A549 (cell line): Measurements from ENCODE around the gene PIP4K2A. TPM values are rescaled to one million over a fixed set of nuclear protein-coding genes. Genes with fewer than 3 reads are reported as not detected.

Experiments used
- ATAC-seq, 2 experiments: fragments of 200-7000 bp in 1 of 2; fragments of >200 bp in 1 of 2; cut with Nextera tagmentation in 1 of 2; cut with Tn5 transposase in 1 of 2; 3 replicates each; pipeline versions ENCODE4 v1.8.0 to v1.9.1; 2018 to 2020; ENCODE audit warnings: mild to moderate bottlenecking in 1 of 2, moderate library complexity in 1 of 2
- CTCF ChIA-PET: fragments of 300-600 bp; sonication (Branson Sonifier 250); formaldehyde crosslinking; extraction: SDS; loops from one replicate; lab custom pipeline; 2021; ENCODE audit warnings: antibody characterized with exemption, inconsistent platforms; lab: Yijun Ruan, JAX
- POLR2A ChIA-PET: fragments of 350-600 bp; formaldehyde crosslinking; extraction: SDS; loops from one replicate; lab custom pipeline; 2021; ENCODE audit warnings: antibody characterized with exemption, inconsistent platforms; lab: Yijun Ruan, JAX
- DNase-seq, 2 experiments: peaks; one replicate each; pipeline versions ENCODE4 v3.0.0 to v3.0.0-alpha.2; 2011 to 2016; ENCODE audit warnings: low read depth in 1 of 2, low spot score in 1 of 2
- FAIRE-seq: peaks from 2 replicates; lab custom pipeline; 2011; peaks lifted over from hg19 to GRCh38; lab: Jason Lieb, UNC
- H3K27ac ChIP-seq, 2 experiments: fragments of >200 bp; sonication (Bioruptor Twin); formaldehyde crosslinking; 3 replicates each; pipeline ENCODE4 v1.5.1; 2016 to 2017
- H3K4me1 ChIP-seq: fragments of >200 bp; sonication (Bioruptor Twin); formaldehyde crosslinking; 3 replicates; pipeline ENCODE4 v1.6.1; 2016
- H3K4me2 ChIP-seq: fragments of >200 bp; sonication (Bioruptor Twin); formaldehyde crosslinking; 3 replicates; pipeline ENCODE4 v1.6.1; 2016
- H3K4me3 ChIP-seq: fragments of >200 bp; sonication (Bioruptor Twin); formaldehyde crosslinking; 3 replicates; pipeline ENCODE4 v1.5.1; 2016
- H3K9me3 ChIP-seq: fragments of >200 bp; sonication (Bioruptor Twin); formaldehyde crosslinking; 3 replicates; pipeline ENCODE4 v1.6.1; 2016
- CBX8 ChIP-seq: fragments of 200-600 bp; sonication (generic); IDR thresholded peaks from 2 replicates; pipeline ENCODE4 v1.6.1; 2016
- EHF ChIP-seq: fragments of 250-450 bp; sonication (Bioruptor Pico); IDR thresholded peaks from 2 replicates; pipeline ENCODE4 v1.5.0; 2020; ENCODE audit warnings: mild to moderate bottlenecking
- EHMT2 ChIP-seq: fragments of 200-600 bp; sonication (generic); IDR thresholded peaks from 2 replicates; pipeline ENCODE4 v1.6.1; 2016; ENCODE audit warnings: antibody characterized with exemption, low read depth, mild to moderate bottlenecking, moderate library complexity
- FOSL2 ChIP-seq, 2 experiments: fragments of 450-650 bp in 1 of 2; fragments of >200 bp in 1 of 2; sonication (Bioruptor Twin) in 1 of 2; formaldehyde crosslinking; IDR thresholded peaks; 2 replicates each; pipeline versions ENCODE4 v1.5.0 to v1.6.1; 2016 to 2020; ENCODE audit warnings: mild to moderate bottlenecking in 1 of 2, moderate library complexity in 1 of 2
- HDAC2 ChIP-seq: fragments of 200-600 bp; sonication (generic); IDR thresholded peaks from 2 replicates; pipeline ENCODE4 v1.6.1; 2016
- HEYL ChIP-seq: fragments of 250-450 bp; sonication (Bioruptor Pico); IDR thresholded peaks from 2 replicates; pipeline ENCODE4 v1.8.0; 2021; ENCODE audit warnings: mild to moderate bottlenecking, moderate library complexity
- JUN ChIP-seq, 2 experiments: fragments of >200 bp; sonication (Bioruptor Twin); formaldehyde crosslinking; IDR thresholded peaks; 2 replicates in 1 of 2; 3 replicates in 1 of 2; pipeline ENCODE4 v1.6.1; 2016 to 2017
- KDM1A ChIP-seq: fragments of 200-600 bp; sonication (generic); IDR thresholded peaks from 2 replicates; pipeline ENCODE4 v1.6.1; 2016; ENCODE audit warnings: low read depth, mild to moderate bottlenecking
- KDM5A ChIP-seq: fragments of 200-600 bp; sonication (generic); IDR thresholded peaks from 2 replicates; pipeline ENCODE4 v1.6.1; 2016; ENCODE audit warnings: antibody characterized with exemption, mild to moderate bottlenecking
- MAFK ChIP-seq: fragments of 450-650 bp; IDR thresholded peaks from 2 replicates; pipeline ENCODE4 v1.6.1; 2014; ENCODE audit not compliant: partially characterized antibody
- MYC ChIP-seq: IDR thresholded peaks from 2 replicates; pipeline ENCODE4 v1.6.1; 2012; ENCODE audit warnings: mild to moderate bottlenecking, inconsistent platforms, low read length, improper control_type of control experiment, borderline replicate concordance
- RAD21 ChIP-seq, 2 experiments: fragments of >200 bp in 1 of 2; sonication (Bioruptor Twin) in 1 of 2; formaldehyde crosslinking in 1 of 2; IDR thresholded peaks in 1 of 2; conservative IDR thresholded peaks in 1 of 2; 2 replicates in 1 of 2; 3 replicates in 1 of 2; pipeline ENCODE4 v1.6.1; 2012 to 2018; ENCODE audit warnings: inconsistent platforms in 1 of 2
- TFCP2L1 ChIP-seq: fragments of 250-450 bp; sonication (Bioruptor Pico); IDR thresholded peaks from 2 replicates; pipeline ENCODE4 v1.5.0; 2021; ENCODE audit warnings: mild to moderate bottlenecking
- ZC3H11A ChIP-seq: fragments of 450-650 bp; IDR thresholded peaks from 2 replicates; pipeline ENCODE4 v1.6.1; 2014; ENCODE audit warnings: antibody characterized with exemption, mild to moderate bottlenecking
- ZFP36 ChIP-seq: fragments of 450-650 bp; IDR thresholded peaks from 2 replicates; pipeline ENCODE4 v1.6.1; 2014; ENCODE audit warnings: borderline replicate concordance; ENCODE audit not compliant: partially characterized antibody
- ZNF302 ChIP-seq: fragments of 250-450 bp; sonication (Bioruptor Pico); IDR thresholded peaks from 2 replicates; pipeline ENCODE4 v1.9.0; 2021; ENCODE audit warnings: inconsistent platforms, mild to moderate bottlenecking, moderate library complexity
- whole genome bisulfite sequencing: methylation state at CpG from one replicate; pipeline ENCODE4 v1.1.6; 2017; ENCODE audit errors: missing lambda C conversion rate; 5-methylcytosine and 5-hydroxymethylcytosine counted together
- polyA plus RNA-seq, 4 experiments: library from polyadenylated mRNA; depleted of rRNA in 3 of 4; stranded (reverse); fragments of >200 nt; fragmentation: RNase III in 1 of 4; extraction: RNeasy Plus Mini Kit Qiagen cat#74134 plus additional on column Dnase treatment in 1 of 4; gene quantifications; 2 replicates in 3 of 4; 3 replicates in 1 of 4; pipeline ENCODE4 v1.2.3, GENCODE V29; 2011 to 2017
- TF ChIP-seq, protein P1 (sequence below): fragments of 250-450 bp; sonication (Bioruptor Pico); IDR thresholded peaks from 2 replicates; pipeline ENCODE4 v1.5.0; 2021; ENCODE audit warnings: mild to moderate bottlenecking, moderate library complexity, borderline replicate concordance
- TF ChIP-seq, protein P2 (sequence below): fragments of >200 bp; sonication (Bioruptor Twin); formaldehyde crosslinking; IDR thresholded peaks from 3 replicates; pipeline ENCODE4 v1.6.1; 2016
- TF ChIP-seq, protein P3 (sequence below): IDR thresholded peaks from 2 replicates; pipeline ENCODE4 v1.6.1; 2012; ENCODE audit warnings: low read depth, borderline replicate concordance
- TF ChIP-seq, protein P4 (sequence below): fragments of 200-600 bp; sonication (generic); IDR thresholded peaks from 2 replicates; pipeline ENCODE4 v1.6.1; 2016; ENCODE audit warnings: antibody characterized with exemption, mild to moderate bottlenecking, moderate library complexity

PIP4K2A gene
- polyA plus RNA-seq, 2 of the 4 experiments (the other 2 are of a cell fraction), result 23.1 to 24.0 TPM

DNA sequence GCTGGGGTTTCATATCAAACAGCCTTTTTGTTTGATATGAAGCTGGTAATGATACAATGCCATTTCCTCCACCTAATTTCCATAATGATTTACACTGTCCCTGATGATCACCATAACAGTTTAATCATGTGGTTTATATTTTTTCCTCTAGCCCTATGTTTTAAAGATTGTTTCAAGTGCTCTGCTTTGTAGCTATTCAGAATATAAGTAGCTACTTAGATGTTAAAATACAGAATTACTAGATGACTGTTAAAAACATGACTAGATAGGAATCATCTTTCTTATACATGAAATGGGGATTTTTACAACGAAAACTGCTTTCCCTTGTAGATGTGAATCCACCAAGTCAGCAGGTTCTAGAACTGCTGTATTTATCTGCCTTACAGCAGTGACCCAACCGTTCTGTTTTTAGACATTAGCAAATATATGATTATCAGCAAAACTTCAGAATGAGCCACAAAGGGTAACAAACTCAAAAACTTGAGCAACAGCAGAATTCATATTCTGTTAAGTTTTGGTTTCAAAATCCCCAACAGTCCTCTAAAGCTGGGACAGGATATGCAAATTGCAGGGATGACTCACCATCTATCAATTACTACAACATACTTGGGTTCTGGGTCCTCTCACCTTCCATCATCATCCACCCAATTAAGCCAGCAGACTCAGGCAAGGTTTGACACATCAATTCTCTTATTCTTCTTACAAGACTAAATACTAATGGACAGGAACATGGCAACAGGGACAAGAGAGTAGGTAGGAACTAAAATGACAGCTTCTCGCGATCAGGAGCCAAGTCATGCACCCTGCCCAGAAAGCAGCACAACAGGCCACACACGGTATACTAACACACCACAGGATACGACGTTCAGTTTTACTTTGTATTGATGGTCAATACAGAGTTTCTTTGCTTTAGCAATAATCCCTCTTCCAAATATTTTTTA is 83.9 kb downstream of the PIP4K2A start:
- 85% methylated on average over 7 of the region's 7 CpGs for WGBS
- no peak for ATAC-seq
- Histone ChIP-seq H3K27ac (no peak overlapping the region), H3K4me1 (peaks cover 32% of the 10 kb centered on the region), H3K4me2 (no peak overlapping the region), H3K4me3 (no peak overlapping the region), H3K9me3 (no peaks in the 10 kb centered on the region)
- no peak for FAIRE-seq
- no peak for TF ChIP-seq MYC
- TF ChIP-seq FOSL2 (IDR thresholded peaks at IDR 0.05), result no peak
- peak; percentile 45; the same call in 1 of the 2 replicates for TF ChIP-seq FOSL2 (CRISPR knock-in tag; IDR thresholded peaks at IDR 0.05)
- TF ChIP-seq MAFK, result peak; percentile 6
- no peak for DNase-seq
- POLR2A ChIA-PET, result no interaction called here
- CTCF ChIA-PET, result no interaction called here

DNA sequence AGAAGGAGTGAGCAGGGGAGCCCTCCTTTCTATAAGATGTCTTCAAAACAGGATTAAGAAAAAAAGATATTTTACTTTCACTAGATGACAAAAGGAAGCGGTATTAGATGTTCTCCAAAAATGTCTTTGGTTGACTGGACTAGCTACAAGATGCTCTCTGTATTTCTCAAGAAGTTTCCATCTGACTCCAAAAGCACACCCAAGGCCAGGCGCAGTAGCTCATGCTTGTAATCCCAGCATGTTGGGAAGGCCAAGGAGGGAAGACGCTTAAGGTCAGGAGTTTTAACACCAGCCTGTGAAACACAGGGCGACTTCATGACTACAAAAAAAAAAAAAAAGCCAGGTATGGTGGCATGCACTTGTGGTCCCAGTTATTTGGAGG is 84.5 kb downstream of the PIP4K2A start:
- Histone ChIP-seq H3K4me3 (no peak overlapping the region), H3K4me1 (peaks cover 38% of the 10 kb centered on the region), H3K9me3 (no peaks in the 10 kb centered on the region), H3K27ac (no peak overlapping the region), H3K4me2 (no peak overlapping the region)
- ChIA-PET CTCF (no interaction called here), POLR2A (no interaction called here)
- DNase-seq (no peak), ATAC-seq (no peak), FAIRE-seq (no peak)
- 92% methylated on average over 4 of the region's 4 CpGs for WGBS
- TF ChIP-seq EHF (CRISPR knock-in tag), result no peak
- no peak for TF ChIP-seq ZC3H11A
- no peak for TF ChIP-seq TFCP2L1
- TF ChIP-seq, protein P1, sequence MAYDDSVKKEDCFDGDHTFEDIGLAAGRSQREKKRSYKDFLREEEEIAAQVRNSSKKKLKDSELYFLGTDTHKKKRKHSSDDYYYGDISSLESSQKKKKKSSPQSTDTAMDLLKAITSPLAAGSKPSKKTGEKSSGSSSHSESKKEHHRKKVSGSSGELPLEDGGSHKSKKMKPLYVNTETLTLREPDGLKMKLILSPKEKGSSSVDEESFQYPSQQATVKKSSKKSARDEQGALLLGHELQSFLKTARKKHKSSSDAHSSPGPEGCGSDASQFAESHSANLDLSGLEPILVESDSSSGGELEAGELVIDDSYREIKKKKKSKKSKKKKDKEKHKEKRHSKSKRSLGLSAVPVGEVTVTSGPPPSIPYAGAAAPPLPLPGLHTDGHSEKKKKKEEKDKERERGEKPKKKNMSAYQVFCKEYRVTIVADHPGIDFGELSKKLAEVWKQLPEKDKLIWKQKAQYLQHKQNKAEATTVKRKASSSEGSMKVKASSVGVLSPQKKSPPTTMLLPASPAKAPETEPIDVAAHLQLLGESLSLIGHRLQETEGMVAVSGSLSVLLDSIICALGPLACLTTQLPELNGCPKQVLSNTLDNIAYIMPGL, result no peak
- no peak for TF ChIP-seq KDM5A
- TF ChIP-seq FOSL2 (IDR thresholded peaks at IDR 0.05), result no peak
- no peak for TF ChIP-seq FOSL2 (CRISPR knock-in tag; IDR thresholded peaks at IDR 0.05)

DNA sequence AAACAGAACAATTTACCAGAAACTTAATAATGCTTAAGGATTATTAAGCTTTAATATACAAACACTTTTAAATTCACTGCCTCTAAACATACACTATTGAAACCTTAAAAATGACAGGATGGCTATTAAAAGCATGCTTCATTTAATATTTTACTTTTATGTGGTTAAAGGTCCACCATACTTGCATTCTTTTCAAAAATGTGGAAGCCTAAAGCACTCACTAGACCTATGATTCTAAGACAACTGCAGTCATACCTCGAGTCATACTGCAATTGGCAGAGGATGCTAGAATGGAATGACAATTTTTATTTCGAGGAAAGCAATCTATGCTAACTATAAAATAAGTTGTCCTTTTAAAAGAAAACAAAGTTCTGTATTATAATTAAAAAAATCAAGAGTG is 85.3 kb downstream of the PIP4K2A start:
- no peak for DNase-seq
- FAIRE-seq, result no peak
- no peaks in the 10 kb centered on the region for H3K9me3 ChIP-seq
- H3K4me1 ChIP-seq, result peaks cover 45% of the 10 kb centered on the region
- TF ChIP-seq MYC (no peak), EHMT2 (no peak), HEYL (no peak), ZFP36 (no peak), ZNF302 (CRISPR knock-in tag) (no peak), KDM1A (no peak), HDAC2 (no peak), JUN (IDR thresholded peaks at IDR 0.05) (no peak), CBX8 (no peak), RAD21 (conservative IDR thresholded peaks at IDR 0.05 in 1 of 2, IDR thresholded peaks at IDR 0.05 in 1 of 2) (no peak)
- TF ChIP-seq, protein P2, sequence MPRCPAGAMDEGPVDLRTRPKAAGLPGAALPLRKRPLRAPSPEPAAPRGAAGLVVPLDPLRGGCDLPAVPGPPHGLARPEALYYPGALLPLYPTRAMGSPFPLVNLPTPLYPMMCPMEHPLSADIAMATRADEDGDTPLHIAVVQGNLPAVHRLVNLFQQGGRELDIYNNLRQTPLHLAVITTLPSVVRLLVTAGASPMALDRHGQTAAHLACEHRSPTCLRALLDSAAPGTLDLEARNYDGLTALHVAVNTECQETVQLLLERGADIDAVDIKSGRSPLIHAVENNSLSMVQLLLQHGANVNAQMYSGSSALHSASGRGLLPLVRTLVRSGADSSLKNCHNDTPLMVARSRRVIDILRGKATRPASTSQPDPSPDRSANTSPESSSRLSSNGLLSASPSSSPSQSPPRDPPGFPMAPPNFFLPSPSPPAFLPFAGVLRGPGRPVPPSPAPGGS, result no peak
- TF ChIP-seq, protein P3, sequence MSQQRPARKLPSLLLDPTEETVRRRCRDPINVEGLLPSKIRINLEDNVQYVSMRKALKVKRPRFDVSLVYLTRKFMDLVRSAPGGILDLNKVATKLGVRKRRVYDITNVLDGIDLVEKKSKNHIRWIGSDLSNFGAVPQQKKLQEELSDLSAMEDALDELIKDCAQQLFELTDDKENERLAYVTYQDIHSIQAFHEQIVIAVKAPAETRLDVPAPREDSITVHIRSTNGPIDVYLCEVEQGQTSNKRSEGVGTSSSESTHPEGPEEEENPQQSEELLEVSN, result no peak
- TF ChIP-seq, protein P4, sequence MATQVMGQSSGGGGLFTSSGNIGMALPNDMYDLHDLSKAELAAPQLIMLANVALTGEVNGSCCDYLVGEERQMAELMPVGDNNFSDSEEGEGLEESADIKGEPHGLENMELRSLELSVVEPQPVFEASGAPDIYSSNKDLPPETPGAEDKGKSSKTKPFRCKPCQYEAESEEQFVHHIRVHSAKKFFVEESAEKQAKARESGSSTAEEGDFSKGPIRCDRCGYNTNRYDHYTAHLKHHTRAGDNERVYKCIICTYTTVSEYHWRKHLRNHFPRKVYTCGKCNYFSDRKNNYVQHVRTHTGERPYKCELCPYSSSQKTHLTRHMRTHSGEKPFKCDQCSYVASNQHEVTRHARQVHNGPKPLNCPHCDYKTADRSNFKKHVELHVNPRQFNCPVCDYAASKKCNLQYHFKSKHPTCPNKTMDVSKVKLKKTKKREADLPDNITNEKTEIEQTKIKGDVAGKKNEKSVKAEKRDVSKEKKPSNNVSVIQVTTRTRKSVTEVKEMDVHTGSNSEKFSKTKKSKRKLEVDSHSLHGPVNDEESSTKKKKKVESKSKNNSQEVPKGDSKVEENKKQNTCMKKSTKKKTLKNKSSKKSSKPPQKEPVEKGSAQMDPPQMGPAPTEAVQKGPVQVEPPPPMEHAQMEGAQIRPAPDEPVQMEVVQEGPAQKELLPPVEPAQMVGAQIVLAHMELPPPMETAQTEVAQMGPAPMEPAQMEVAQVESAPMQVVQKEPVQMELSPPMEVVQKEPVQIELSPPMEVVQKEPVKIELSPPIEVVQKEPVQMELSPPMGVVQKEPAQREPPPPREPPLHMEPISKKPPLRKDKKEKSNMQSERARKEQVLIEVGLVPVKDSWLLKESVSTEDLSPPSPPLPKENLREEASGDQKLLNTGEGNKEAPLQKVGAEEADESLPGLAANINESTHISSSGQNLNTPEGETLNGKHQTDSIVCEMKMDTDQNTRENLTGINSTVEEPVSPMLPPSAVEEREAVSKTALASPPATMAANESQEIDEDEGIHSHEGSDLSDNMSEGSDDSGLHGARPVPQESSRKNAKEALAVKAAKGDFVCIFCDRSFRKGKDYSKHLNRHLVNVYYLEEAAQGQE, result no peak
- CTCF ChIA-PET, result no interaction called here
- H3K27ac ChIP-seq, result no peak overlapping the region
- 51% methylated on average over 2 of the region's 2 CpGs for WGBS
- POLR2A ChIA-PET, result no interaction called here
- 0 out of 3 replicates have a peak overlapping the region, but pooled peaks have one; percentile 7 for H3K4me2 ChIP-seq
- H3K4me3 ChIP-seq, result no peak overlapping the region
- no peak for ATAC-seq
